ENCODE measurements around the gene KRTAP10-2. TPM values are rescaled to one million over a fixed set of nuclear protein-coding genes. Genes with fewer than 3 reads are reported as not detected.
A peak's percentile ranks its signal among the peaks of the same experiment; 100 is the strongest.
"Not testable (repeated sequence)": the region's sequence is repeated elsewhere in the genome, so short reads cannot be mapped to it uniquely, and the experiment has no call there.

Gene KRTAP10-2
- total RNA-seq, 2 experiments from 2014 or later = not detected

- H3K4me3 Mint-ChIP-seq = no peak overlapping the region
- peaks cover 6% of the 10 kb centered on the region for H3K4me1 Mint-ChIP-seq
- H3K27ac Mint-ChIP-seq = no peak overlapping the region
- POLR2A ChIA-PET = no interaction called here
- H3K36me3 Mint-ChIP-seq (ENCODE audit: low read depth) = peaks cover 8% of the 10 kb centered on the region
- peaks cover 31% of the 10 kb centered on the region for H3K9me3 Mint-ChIP-seq
- peaks cover 7% of the 10 kb centered on the region for H3K27me3 Mint-ChIP-seq
- DNase-seq = no peak
- CTCF ChIA-PET = no interaction called here
These were observed 27.2 kb upstream of the KRTAP10-2 start for GRCh38 chr21:44578371-44579055.

DNA sequence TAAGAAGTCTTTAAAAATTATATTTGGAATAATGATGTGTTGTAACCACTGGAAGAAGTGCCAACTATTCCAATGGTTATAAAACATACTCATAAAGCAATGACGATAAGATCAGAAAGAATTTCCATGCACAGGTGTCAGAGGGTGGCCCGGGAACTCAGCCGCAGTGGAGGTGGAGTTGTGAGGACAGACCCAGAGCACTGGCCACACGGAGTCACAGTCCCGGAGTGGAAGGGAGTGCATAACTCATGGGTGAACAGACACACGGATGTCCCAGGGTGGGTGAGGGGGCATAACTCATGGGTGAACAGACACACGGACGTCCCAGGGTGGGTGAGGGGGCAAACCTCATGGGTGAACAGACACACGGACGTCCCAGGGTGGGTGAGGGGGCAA, 24.7 kb upstream of the KRTAP10-2 start:
- Mint-ChIP-seq H3K9me3 (peaks cover 28% of the 10 kb centered on the region), H3K27me3 (peaks cover 7% of the 10 kb centered on the region), H3K4me1 (no peaks in the 10 kb centered on the region), H3K4me3 (no peak overlapping the region), H3K36me3 (ENCODE audit: low read depth) (peaks cover 5% of the 10 kb centered on the region), H3K27ac (peak overlapping the region; percentile 38)
- DNase-seq = no peak
- ChIA-PET CTCF (no interaction called here), POLR2A (no interaction called here)

DNA sequence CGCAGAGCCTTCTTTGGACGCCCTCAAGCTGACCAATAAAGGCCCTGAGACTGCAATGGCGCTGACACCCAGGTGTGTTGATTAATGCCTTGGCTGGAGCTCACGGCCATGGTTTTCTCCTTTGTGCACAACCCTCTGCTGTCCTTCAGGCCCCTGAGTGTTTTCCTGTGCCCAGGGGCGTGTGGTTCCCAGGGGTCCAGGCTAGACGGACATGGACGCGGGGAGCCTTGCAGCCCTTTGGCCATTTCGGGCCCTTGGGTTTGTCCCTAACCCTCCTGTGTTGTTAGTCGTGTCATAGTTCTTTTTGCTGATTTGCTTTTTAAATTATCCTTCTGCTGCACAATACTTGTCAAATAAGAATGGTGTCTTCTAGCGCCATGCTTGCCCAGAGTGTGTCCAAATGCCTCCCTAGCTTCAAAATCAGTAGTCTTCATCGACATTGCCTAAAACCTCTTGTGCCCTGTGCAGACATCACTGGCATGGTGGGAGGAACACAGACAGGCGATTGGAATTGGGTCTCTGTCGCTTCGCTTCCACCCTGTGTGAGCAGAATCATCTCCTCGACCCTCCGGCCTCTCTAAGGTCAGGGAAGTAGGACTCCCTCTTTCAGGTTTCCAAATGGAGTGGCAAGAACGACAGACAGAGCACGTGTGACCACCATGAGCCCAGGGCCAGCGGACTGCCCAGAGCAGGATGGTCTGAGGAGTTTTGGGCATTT, 24.2 kb upstream of the KRTAP10-2 start:
- Mint-ChIP-seq H3K9me3 (peaks cover 24% of the 10 kb centered on the region), H3K27me3 (peaks cover 4% of the 10 kb centered on the region), H3K4me3 (no peak overlapping the region), H3K36me3 (ENCODE audit: low read depth) (peaks cover 4% of the 10 kb centered on the region), H3K4me1 (no peaks in the 10 kb centered on the region), H3K27ac (peak overlapping the region; percentile 38)
- ChIA-PET POLR2A (no interaction called here), CTCF (interaction anchor here (1.2 kb wide), 1 partner anchor 39 kb away, joined by 3 read pairs; no protein-coding TSS in a partner anchor)
- DNase-seq = no peak

DNA sequence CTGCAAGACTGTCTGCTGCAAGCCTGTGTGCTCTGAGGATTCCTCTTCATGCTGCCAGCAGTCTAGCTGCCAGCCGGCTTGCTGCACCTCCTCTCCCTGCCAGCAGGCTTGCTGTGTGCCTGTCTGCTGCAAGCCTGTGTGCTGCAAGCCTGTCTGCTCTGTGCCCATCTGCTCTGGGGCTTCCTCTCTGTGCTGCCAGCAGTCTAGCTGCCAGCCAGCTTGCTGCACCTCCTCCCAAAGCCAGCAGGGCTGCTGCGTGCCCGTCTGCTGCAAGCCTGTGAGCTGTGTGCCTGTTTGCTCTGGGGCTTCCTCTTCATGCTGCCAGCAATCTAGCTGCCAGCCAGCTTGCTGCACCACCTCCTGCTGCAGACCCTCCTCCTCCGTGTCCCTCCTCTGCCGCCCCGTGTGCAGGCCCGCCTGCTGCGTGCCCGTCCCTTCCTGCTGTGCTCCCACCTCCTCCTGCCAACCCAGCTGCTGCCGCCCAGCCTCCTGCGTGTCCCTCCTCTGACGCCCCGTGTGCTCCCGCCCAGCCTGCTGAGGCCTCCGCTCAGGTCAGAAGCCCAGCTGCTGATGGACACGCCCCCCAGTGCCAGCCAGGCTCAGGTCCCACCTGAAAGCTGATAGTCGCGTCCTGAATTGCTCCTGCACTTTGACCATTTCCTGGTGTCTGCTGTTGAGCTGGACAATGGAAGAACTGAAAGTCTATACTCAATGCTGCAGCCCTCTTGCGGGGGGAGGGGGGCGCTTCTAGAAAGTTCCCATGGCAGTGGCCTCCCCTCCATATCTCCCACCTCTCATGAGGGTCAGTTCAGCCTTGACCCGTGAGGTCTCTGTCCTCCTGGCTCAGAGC, 23.4 kb upstream of the KRTAP10-2 start:
- Mint-ChIP-seq H3K9me3 (peaks cover 24% of the 10 kb centered on the region), H3K27me3 (peaks cover 2% of the 10 kb centered on the region), H3K36me3 (ENCODE audit: low read depth) (peaks cover 2% of the 10 kb centered on the region), H3K4me1 (no peaks in the 10 kb centered on the region), H3K27ac (no peak overlapping the region), H3K4me3 (no peak overlapping the region)
- no peak for DNase-seq
- POLR2A ChIA-PET = no interaction called here
- CTCF ChIA-PET = interaction anchor here (1.2 to 1.3 kb wide), 2 partner anchors 21 to 38 kb away, joined by 3 to 4 read pairs; no protein-coding TSS in a partner anchor

DNA sequence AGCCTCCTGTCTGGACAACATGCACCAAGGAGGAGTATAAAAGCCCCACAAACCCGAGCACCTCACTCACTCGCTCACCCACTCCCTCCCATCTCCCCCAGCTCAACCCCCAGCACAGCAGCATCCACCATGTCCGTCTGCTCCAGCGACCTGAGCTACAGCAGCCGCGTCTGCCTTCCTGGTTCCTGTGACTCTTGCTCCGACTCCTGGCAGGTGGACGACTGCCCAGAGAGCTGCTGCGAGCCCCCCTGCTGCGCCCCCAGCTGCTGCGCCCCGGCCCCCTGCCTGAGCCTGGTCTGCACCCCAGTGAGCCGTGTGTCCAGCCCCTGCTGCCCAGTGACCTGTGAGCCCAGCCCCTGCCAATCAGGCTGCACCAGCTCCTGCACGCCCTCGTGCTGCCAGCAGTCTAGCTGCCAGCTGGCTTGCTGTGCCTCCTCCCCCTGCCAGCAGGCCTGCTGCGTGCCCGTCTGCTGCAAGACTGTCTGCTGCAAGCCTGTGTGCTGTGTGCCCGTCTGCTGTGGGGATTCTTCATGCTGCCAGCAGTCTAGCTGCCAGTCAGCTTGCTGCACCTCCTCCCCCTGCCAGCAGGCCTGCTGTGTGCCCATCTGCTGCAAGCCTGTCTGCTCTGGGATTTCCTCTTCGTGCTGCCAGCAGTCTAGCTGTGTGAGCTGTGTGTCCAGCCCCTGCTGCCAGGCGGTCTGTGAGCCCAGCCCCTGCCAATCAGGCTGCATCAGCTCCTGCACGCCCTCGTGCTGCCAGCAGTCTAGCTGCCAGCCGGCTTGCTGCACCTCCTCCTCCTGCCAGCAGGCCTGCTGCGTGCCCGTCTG, 22.5 kb upstream of the KRTAP10-2 start, which contains the start of gene KRTAP10-4:
KRTAP10-4 (plus strand) TSS at position 100 of the 827 bp plus-strand sequence; CDS start at position 130, 30 bp downstream.
- DNase-seq; H3K4me1 Mint-ChIP-seq; H3K36me3 Mint-ChIP-seq (ENCODE audit: low read depth); H3K27me3 Mint-ChIP-seq; H3K4me3 Mint-ChIP-seq; POLR2A ChIA-PET: not testable (repeated sequence)
- Mint-ChIP-seq H3K27ac (peak within 1 kb of the TSS; percentile 62), H3K9me3 (peaks cover 24% of the 10 kb centered on the region)
- CTCF ChIA-PET = interaction anchor here (1.2 to 1.5 kb wide), 3 partner anchors 22 to 93 kb away, joined by 3 to 4 read pairs (median 4); partner anchors contain the start of gene KRTAP12-2

DNA sequence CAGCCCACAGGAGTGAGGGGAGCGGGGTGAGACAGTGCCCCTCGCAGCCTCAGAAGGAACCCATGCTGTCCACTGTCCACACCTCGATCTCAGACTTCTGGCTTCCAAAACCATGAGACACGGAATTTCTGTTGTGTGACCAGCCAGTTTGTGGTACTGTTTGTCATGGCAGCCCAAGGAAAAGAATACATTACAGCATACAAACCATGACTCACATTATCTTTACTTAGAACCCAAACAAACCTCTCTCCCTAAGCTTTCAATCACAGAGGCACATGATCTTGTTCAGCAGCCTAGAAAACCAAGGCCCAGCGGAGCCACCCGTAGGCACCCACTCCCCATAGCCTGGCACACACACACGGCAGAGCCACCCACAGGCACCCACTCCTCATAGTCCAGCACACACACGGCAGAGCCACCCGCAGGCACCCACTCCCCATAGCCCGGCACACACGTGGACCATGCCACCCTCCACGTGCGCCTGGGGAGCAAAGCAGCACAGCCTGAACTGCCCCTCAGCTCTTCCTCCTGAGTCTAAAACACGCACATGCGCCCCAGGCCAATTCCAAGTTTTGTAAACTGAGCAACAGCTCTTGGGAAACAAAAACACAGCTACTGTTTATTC, 21.8 kb upstream of the KRTAP10-2 start:
- H3K27me3 Mint-ChIP-seq = peaks cover 4% of the 10 kb centered on the region
- H3K4me1 Mint-ChIP-seq = no peaks in the 10 kb centered on the region
- no peak overlapping the region for H3K4me3 Mint-ChIP-seq
- ChIA-PET CTCF (interaction anchor here (1.5 kb wide), 1 partner anchor 94 kb away, joined by 4 read pairs; the partner anchor contains the start of gene KRTAP12-2), POLR2A (no interaction called here)
- peak overlapping the region; percentile 62 for H3K27ac Mint-ChIP-seq
- no peak for DNase-seq
- peaks cover 2% of the 10 kb centered on the region for H3K36me3 Mint-ChIP-seq (ENCODE audit: low read depth)
- H3K9me3 Mint-ChIP-seq = peaks cover 20% of the 10 kb centered on the region

DNA sequence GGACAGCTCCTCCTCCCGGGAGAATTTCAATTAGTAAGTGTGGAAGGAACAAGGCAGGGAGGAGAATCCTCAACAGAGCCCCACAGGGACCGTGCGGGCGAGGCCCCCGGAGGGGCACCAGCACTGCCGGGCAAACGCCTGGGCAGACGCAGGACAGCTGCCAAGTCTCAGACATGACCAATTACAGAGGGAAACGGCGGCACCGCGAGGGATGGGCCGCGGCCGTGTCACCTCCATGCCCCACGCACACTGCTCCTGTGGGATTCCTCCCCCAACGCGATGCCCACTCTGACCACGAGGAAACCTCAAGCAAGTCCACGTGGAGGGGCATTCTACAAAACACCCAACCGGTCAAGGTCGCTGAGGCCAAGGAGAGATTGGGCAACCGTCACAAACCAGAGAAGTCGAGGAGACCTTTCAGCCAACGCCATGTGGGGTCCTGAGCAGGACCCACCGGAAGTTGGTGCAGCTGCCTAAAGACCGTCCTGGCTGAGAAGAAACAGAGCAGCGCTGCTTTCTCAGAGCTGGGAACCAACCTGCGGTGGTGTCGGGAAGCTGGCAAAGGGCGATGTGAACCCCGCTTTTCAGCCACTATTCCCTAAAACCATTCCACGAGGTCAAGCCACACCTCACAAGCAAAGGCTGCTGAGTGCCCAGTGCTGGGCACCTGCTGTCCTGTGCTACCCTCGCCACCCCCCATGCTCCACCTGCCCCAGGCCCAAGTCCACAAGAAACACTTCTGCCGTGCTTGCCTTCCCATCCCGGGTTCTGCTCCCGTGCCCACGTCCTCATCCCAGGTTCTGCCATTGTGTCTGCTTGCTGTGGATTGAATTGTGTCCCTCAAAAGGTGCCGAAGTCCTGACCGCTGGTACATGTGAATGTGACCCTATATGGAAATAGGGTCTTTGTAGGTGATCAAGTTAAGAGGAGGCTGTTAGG, 20.8 kb upstream of the KRTAP10-2 start:
- Mint-ChIP-seq H3K4me1 (no peaks in the 10 kb centered on the region), H3K36me3 (ENCODE audit: low read depth) (no peaks in the 10 kb centered on the region), H3K4me3 (no peak overlapping the region), H3K27ac (no peak overlapping the region), H3K27me3 (peaks cover 4% of the 10 kb centered on the region), H3K9me3 (peaks cover 12% of the 10 kb centered on the region)
- POLR2A ChIA-PET = no interaction called here
- CTCF ChIA-PET = interaction anchor here (1.5 kb wide), 1 partner anchor 95 kb away, joined by 4 read pairs; the partner anchor contains the start of gene KRTAP12-2
- no peak for DNase-seq

DNA sequence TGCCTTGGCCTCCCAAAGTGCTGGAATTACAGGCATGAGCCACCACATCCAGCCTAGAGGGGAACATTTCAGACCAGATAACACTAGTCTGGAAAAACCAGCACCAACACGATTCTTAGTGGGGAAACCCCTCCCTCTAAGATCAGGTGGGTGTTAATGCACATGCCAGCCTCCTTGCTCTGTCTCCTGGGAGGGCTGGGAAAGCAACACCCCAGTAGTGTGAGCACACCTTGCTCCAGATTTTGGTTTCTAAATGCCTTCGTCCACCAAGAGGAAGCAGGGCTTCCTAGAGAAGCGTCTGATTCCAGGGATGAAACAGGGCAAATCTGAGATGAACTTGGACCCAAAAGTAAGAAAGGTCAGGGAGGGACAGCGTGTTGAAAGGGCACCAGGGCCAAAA, 20.0 kb upstream of the KRTAP10-2 start:
- Mint-ChIP-seq H3K36me3 (ENCODE audit: low read depth) (no peaks in the 10 kb centered on the region), H3K27me3 (peaks cover 4% of the 10 kb centered on the region), H3K4me3 (no peak overlapping the region), H3K4me1 (no peaks in the 10 kb centered on the region), H3K9me3 (peaks cover 8% of the 10 kb centered on the region), H3K27ac (no peak overlapping the region)
- ChIA-PET CTCF (no interaction called here), POLR2A (no interaction called here)
- DNase-seq = no peak

GRCh38 chr21:44569861-44570517, 18.7 kb upstream of the KRTAP10-2 start:
- H3K27ac Mint-ChIP-seq = no peak overlapping the region
- no peak for DNase-seq

GRCh38 chr21:44568667-44569556, 17.6 kb upstream of the KRTAP10-2 start:
- peaks cover 14% of the 10 kb centered on the region for H3K4me1 Mint-ChIP-seq
- H3K36me3 Mint-ChIP-seq (ENCODE audit: low read depth) = no peaks in the 10 kb centered on the region
- POLR2A ChIA-PET = no interaction called here
- H3K9me3 Mint-ChIP-seq = peaks cover 10% of the 10 kb centered on the region
- peaks cover 2% of the 10 kb centered on the region for H3K27me3 Mint-ChIP-seq
- DNase-seq = no peak
- CTCF ChIA-PET = no interaction called here
- H3K4me3 Mint-ChIP-seq = no peak overlapping the region
- H3K27ac Mint-ChIP-seq = peak overlapping the region; percentile 65

More at GRCh38 chr21:44569861-44570517, 18.7 kb upstream of the KRTAP10-2 start:
- peaks cover 6% of the 10 kb centered on the region for H3K4me1 Mint-ChIP-seq
- H3K4me3 Mint-ChIP-seq = no peak overlapping the region
- H3K27me3 Mint-ChIP-seq = peaks cover 2% of the 10 kb centered on the region
- ChIA-PET CTCF (no interaction called here), POLR2A (no interaction called here)
- peaks cover 5% of the 10 kb centered on the region for H3K9me3 Mint-ChIP-seq
- H3K36me3 Mint-ChIP-seq (ENCODE audit: low read depth) = no peaks in the 10 kb centered on the region

All from activated CD4-positive, alpha-beta T cell treated with anti-CD3 and anti-CD28 coated beads, Interleukin-2, amount 10 ng/mL, durations not matched to agents 7 days and 5 days (primary cell).